PC-3 (cell line): ENCODE data around the gene CTNS. TPM values are rescaled to one million over a fixed set of nuclear protein-coding genes. Genes with fewer than 3 reads are reported as not detected.

Experiments
- ATAC-seq: fragments of 200-7000 bp; cut with Tn5 transposase; 2 replicates; pipeline ENCODE4 v1.9.1; 2020; ENCODE audit warnings: mild to moderate bottlenecking, moderate library complexity
- BruUV-seq: library from RNA; stranded (reverse); fragments of 400-500 nt; replicated peaks from 2 replicates; lab custom pipeline; 2021; lab: Mats Ljungman, UMichigan
- CTCF ChIA-PET: fragments of 300-600 bp; sonication (Branson Sonifier 250); formaldehyde crosslinking; loops from one replicate; lab custom pipeline; 2022; ENCODE audit warnings: antibody characterized with exemption; lab: Charles Lee
- POLR2A ChIA-PET: fragments of 300-600 bp; sonication (Branson Sonifier 250); formaldehyde crosslinking; loops from one replicate; lab custom pipeline; 2022; ENCODE audit warnings: antibody characterized with exemption; ENCODE audit not compliant: unreplicated experiment; lab: Charles Lee
- DNase-seq: peaks from one replicate; pipeline ENCODE4 v3.0.0-alpha.2; 2015
- H2AFZ ChIP-seq: fragments of 300-600 bp; sonication (generic); 2 replicates; pipeline ENCODE4 v1.6.0; 2016; ENCODE audit warnings: antibody characterized with exemption, low read length
- H3F3A ChIP-seq: fragments of 300-600 bp; sonication (generic); one replicate; pipeline ENCODE4 v1.6.0; 2017; ENCODE audit warnings: antibody characterized with exemption, low read length, control low read depth, mild to moderate bottlenecking; ENCODE audit not compliant: unreplicated experiment
- H3K27ac ChIP-seq: fragments of 300-600 bp; sonication (generic); 2 replicates; pipeline ENCODE4 v1.5.1; 2016; ENCODE audit warnings: mild to moderate bottlenecking, low read length
- H3K27me3 ChIP-seq: fragments of 300-600 bp; sonication (generic); 2 replicates; pipeline ENCODE4 v1.6.1; 2016; ENCODE audit warnings: low read length, mixed read lengths
- H3K36me3 ChIP-seq: fragments of 300-600 bp; sonication (generic); 2 replicates; pipeline ENCODE4 v1.6.1; 2016; ENCODE audit warnings: low read depth, mixed run types, low read length, mixed read lengths
- H3K4me1 ChIP-seq: fragments of 300-600 bp; sonication (generic); 2 replicates; pipeline ENCODE4 v1.5.1; 2016; ENCODE audit warnings: low read length; ENCODE audit not compliant: insufficient read depth
- H3K4me2 ChIP-seq: fragments of 300-600 bp; sonication (generic); 2 replicates; pipeline ENCODE4 v1.6.0; 2016; ENCODE audit warnings: low read length
- H3K4me3 ChIP-seq: fragments of 300-600 bp; sonication (generic); 2 replicates; pipeline ENCODE4 v1.5.1; 2016; ENCODE audit warnings: mild to moderate bottlenecking, low read length, mixed read lengths
- H3K79me2 ChIP-seq: fragments of 300-600 bp; sonication (generic); 2 replicates; pipeline ENCODE4 v1.6.1; 2017; ENCODE audit warnings: low read length, mixed read lengths
- H3K9ac ChIP-seq: fragments of 300-600 bp; sonication (generic); 2 replicates; pipeline ENCODE4 v1.6.0; 2016; ENCODE audit warnings: mild to moderate bottlenecking, low read length
- H3K9me2 ChIP-seq: fragments of 300-600 bp; sonication (generic); replicated peaks from 2 replicates; pipeline ENCODE4 v1.6.1; 2016; ENCODE audit warnings: mixed run types, low read length, mixed read lengths
- H3K9me3 ChIP-seq: fragments of 300-600 bp; sonication (generic); 2 replicates; pipeline ENCODE4 v1.6.1; 2016; ENCODE audit warnings: low read length, mixed read lengths
- H4K20me1 ChIP-seq: fragments of 300-600 bp; sonication (generic); 2 replicates; pipeline ENCODE4 v1.6.1; 2016; ENCODE audit warnings: low read length, mixed read lengths
- CTCF ChIP-seq: fragments of 300-600 bp; sonication (generic); conservative IDR thresholded peaks from 2 replicates; pipeline ENCODE4 v1.5.1; 2017; ENCODE audit warnings: antibody characterized with exemption, low read depth, mild to moderate bottlenecking, low read length
- EZH2 ChIP-seq: fragments of 300-600 bp; sonication (generic); IDR thresholded peaks from one replicate; pipeline ENCODE4 v1.6.1; 2017; ENCODE audit warnings: antibody characterized with exemption, mild to moderate bottlenecking, low read length; ENCODE audit not compliant: unreplicated experiment
- EZH2phosphoT487 ChIP-seq: fragments of 300-600 bp; sonication (generic); IDR thresholded peaks from 2 replicates; pipeline ENCODE4 v1.6.1; 2018; ENCODE audit warnings: mild to moderate bottlenecking, antibody characterized with exemption, low read length, borderline replicate concordance
- intact Hi-C: fragments of 100-400 bp; cut with micrococcal nuclease; formaldehyde crosslinking; loops from 2 replicates; pipeline ENCODE4 v1.9.0; 2023
- total RNA-seq: library from RNA; depleted of rRNA; stranded (reverse); fragments of >200 nt; gene quantifications from 2 replicates; pipeline ENCODE4 v1.2.3, GENCODE V29; 2014

Gene CTNS
- total RNA-seq, 1 experiment from 2014 or later: 10.2 TPM

GRCh38 chr17:3660311-3660891, 23.8 kb downstream of the CTNS start:
- CTCF ChIA-PET: no interaction called here
- no peak overlapping the region for H3K4me2 ChIP-seq
- no peaks in the 10 kb centered on the region for H4K20me1 ChIP-seq
- no peaks in the 10 kb centered on the region for H3K36me3 ChIP-seq
- H3F3A ChIP-seq: no peaks in the 10 kb centered on the region
- no peaks in the 10 kb centered on the region for H3K9me3 ChIP-seq
- BruUV-seq: no TSS peak
- no peaks in the 10 kb centered on the region for H3K27me3 ChIP-seq
- H3K4me1 ChIP-seq: peaks cover 9% of the 10 kb centered on the region
- no peak overlapping the region for H3K4me3 ChIP-seq
- intact Hi-C loops: no loop called here
- ATAC-seq (0 out of 2 replicates have a peak, but pooled peaks have one; percentile 16), DNase-seq (no peak)
- no peak overlapping the region for H2AFZ ChIP-seq
- POLR2A ChIA-PET: interaction anchor here (0.7 kb wide), 1 partner anchor 7 kb away, joined by 3 read pairs; no protein-coding TSS in a partner anchor
- no peaks in the 10 kb centered on the region for H3K9me2 ChIP-seq
- H3K79me2 ChIP-seq: no peaks in the 10 kb centered on the region
- H3K9ac ChIP-seq: no peak overlapping the region
- TF ChIP-seq EZH2phosphoT487: no peak
- no peak for TF ChIP-seq CTCF
- no peak for TF ChIP-seq EZH2
- H3K27ac ChIP-seq: no peak overlapping the region

DNA sequence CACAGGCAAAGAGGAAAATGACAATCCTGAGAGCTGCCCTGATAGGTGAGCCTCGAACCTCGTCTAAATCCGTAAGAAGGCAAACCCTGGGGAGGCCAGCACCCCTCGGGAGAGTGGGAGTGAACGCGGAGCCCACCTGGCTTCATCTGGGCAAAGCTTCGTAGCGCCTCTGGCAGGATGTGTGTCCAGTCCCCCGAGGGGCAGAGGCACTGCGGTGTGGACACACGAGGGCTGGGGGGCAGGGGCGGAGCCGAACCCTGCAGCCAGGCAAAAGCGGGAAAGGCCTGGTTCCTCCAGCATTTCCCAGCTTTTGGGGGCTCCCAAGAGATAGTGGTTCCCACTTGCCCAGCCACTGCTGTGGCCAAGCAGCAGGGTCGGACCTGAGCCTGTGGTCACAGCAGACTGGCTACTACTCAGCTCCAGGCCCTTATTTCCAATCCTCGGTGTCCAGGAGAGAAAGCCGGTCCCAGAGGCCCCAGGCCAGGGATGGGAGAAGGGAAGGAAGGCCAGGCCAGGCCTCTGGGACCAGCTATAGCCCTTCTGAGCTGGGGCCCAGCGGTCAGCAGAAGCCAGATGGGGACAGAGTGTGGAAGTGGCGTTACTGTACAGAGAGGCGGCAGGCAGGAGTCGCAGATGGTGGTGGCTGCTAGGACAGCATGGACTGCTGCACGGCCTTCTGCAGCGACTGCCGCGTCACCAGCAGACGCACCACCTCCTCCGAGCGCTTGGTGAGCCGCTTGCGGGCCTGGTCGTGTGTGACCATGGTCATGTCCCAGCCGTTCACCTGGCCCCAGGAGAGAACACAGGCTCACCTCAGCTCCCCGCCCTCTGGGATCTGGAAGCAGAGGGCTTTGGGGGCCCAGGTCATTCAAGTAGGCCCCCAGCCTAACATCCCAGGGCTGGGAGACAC, 26.8 kb downstream of the CTNS start:
- Histone ChIP-seq H3K9me2 (no peaks in the 10 kb centered on the region), H3F3A (no peaks in the 10 kb centered on the region), H3K27ac (no peak overlapping the region), H4K20me1 (peaks cover 13% of the 10 kb centered on the region; the same call in 1 of the 2 replicates), H3K9ac (no peak overlapping the region), H2AFZ (no peak overlapping the region), H3K9me3 (no peaks in the 10 kb centered on the region), H3K27me3 (no peaks in the 10 kb centered on the region), H3K4me1 (peaks cover 19% of the 10 kb centered on the region), H3K36me3 (no peaks in the 10 kb centered on the region), H3K4me3 (no peak overlapping the region), H3K4me2 (no peak overlapping the region), H3K79me2 (peaks cover 24% of the 10 kb centered on the region)
- ChIA-PET CTCF (no interaction called here), POLR2A (interaction anchor here (0.6 kb wide), 3 partner anchors 9 to 836 kb away, joined by 3 to 9 read pairs (median 4); no protein-coding TSS in a partner anchor)
- DNase-seq: no peak
- TF ChIP-seq EZH2phosphoT487 (no peak), CTCF (no peak), EZH2 (no peak)
- no TSS peak for BruUV-seq
- ATAC-seq: no peak
- intact Hi-C loops: no loop called here

- Histone ChIP-seq H3K9ac (no peak overlapping the region), H3K4me3 (no peak overlapping the region), H2AFZ (no peak overlapping the region), H3K27ac (no peak overlapping the region), H3K4me1 (peaks cover 11% of the 10 kb centered on the region; the same call in 1 of the 2 replicates), H3K4me2 (no peak overlapping the region), H3K9me3 (no peaks in the 10 kb centered on the region), H3K27me3 (no peaks in the 10 kb centered on the region), H3F3A (no peaks in the 10 kb centered on the region), H3K79me2 (peaks cover 46% of the 10 kb centered on the region), H3K9me2 (no peaks in the 10 kb centered on the region), H4K20me1 (peaks cover 13% of the 10 kb centered on the region; the same call in 1 of the 2 replicates), H3K36me3 (no peaks in the 10 kb centered on the region)
- ATAC-seq (no peak), DNase-seq (no peak)
- POLR2A ChIA-PET: no interaction called here
- TF ChIP-seq CTCF (no peak), EZH2phosphoT487 (no peak), EZH2 (no peak)
- BruUV-seq: no TSS peak
- CTCF ChIA-PET: no interaction called here
- intact Hi-C loops: no loop called here
These were observed 29.3 kb downstream of the CTNS start for GRCh38 chr17:3665834-3666233.
